GM12878 (cell line): ENCODE data around the gene SLC24A3. TPM values are rescaled to one million over a fixed set of nuclear protein-coding genes. Genes with fewer than 3 reads are reported as not detected.

Experiments
- ATAC-seq: fragments of 200-7000 bp; cut with Tn5 transposase; 3 replicates; pipeline ENCODE4 v1.9.1; 2020; ENCODE audit warnings: mild to moderate bottlenecking, moderate library complexity
- BruUV-seq: library from RNA; stranded (reverse); fragments of 400-500 nt; replicated peaks from 2 replicates; lab custom pipeline; 2021; lab: Mats Ljungman, UMichigan
- CTCF ChIA-PET: fragments of 300-600 bp; sonication (Branson Sonifier 250); formaldehyde crosslinking; extraction: SDS; loops from one replicate; lab custom pipeline; 2021; ENCODE audit warnings: inconsistent platforms; lab: Yijun Ruan, JAX
- POLR2A ChIA-PET: fragments of 350-600 bp; formaldehyde crosslinking; extraction: SDS; loops from one replicate; lab custom pipeline; 2021; ENCODE audit warnings: inconsistent platforms; lab: Charles Lee
- RAD21 ChIA-PET: fragments of 300-600 bp; sonication (Branson Sonifier 250); formaldehyde crosslinking; loops from one replicate; lab custom pipeline; 2023; ENCODE audit warnings: antibody characterized with exemption; ENCODE audit not compliant: unreplicated experiment; lab: Charles Lee
- SMC1A ChIA-PET: fragments of 300-600 bp; sonication (Branson Sonifier 250); formaldehyde crosslinking; loops from one replicate; lab custom pipeline; 2023; ENCODE audit not compliant: unreplicated experiment, uncharacterized antibody; lab: Charles Lee
- DNase-seq: peaks from one replicate; pipeline ENCODE4 v3.0.0-alpha.2; 2011; ENCODE audit warnings: low read depth, low spot score
- FAIRE-seq: peaks from 3 replicates; lab custom pipeline; 2011; peaks lifted over from hg19 to GRCh38; lab: Jason Lieb, UNC
- H2AFZ ChIP-seq: 2 replicates; pipeline ENCODE4 v1.6.0; 2011; ENCODE audit warnings: low read depth, low read length, control low read depth; ENCODE audit not compliant: control insufficient read depth
- H3K27ac ChIP-seq: 2 replicates; pipeline ENCODE4 v1.5.1; 2011; ENCODE audit warnings: control low read depth; ENCODE audit not compliant: control insufficient read depth, insufficient read depth
- H3K27me3 ChIP-seq, 2 experiments: replicated peaks in 1 of 2; 2 replicates each; pipeline versions ENCODE4 v1.6.0 to v1.6.1; 2011; ENCODE audit warnings: low read length in 1 of 2; ENCODE audit not compliant: control insufficient read depth in 2 of 2, insufficient read depth in 2 of 2
- H3K36me3 ChIP-seq, 2 experiments: 2 replicates each; pipeline ENCODE4 v1.5.1; 2011; ENCODE audit warnings: low read length in 1 of 2; ENCODE audit not compliant: control insufficient read depth in 2 of 2, insufficient read depth in 2 of 2
- H3K4me1 ChIP-seq: 2 replicates; pipeline ENCODE4 v1.6.1; 2011; ENCODE audit warnings: mild to moderate bottlenecking, low read length, moderate library complexity, mixed read lengths; ENCODE audit not compliant: control insufficient read depth, insufficient read depth
- H3K4me2 ChIP-seq: 2 replicates; pipeline ENCODE4 v1.6.0; 2011; ENCODE audit warnings: control low read depth; ENCODE audit not compliant: control insufficient read depth, insufficient read depth
- H3K4me3 ChIP-seq: fragments of 200-600 bp; sonication (generic); 2 replicates; pipeline ENCODE4 v1.5.1; 2016
- H3K79me2 ChIP-seq: 2 replicates; pipeline ENCODE4 v1.6.0; 2011; ENCODE audit warnings: low read length; ENCODE audit not compliant: control insufficient read depth, insufficient read depth
- H3K9ac ChIP-seq: 2 replicates; pipeline ENCODE4 v1.8.0; 2011; ENCODE audit warnings: low read length, control low read depth, mixed read lengths; ENCODE audit not compliant: control insufficient read depth, insufficient read depth
- H3K9me3 ChIP-seq: replicated peaks from 3 replicates; pipeline ENCODE4 v1.5.1; 2011; ENCODE audit warnings: mild to moderate bottlenecking, low read length; ENCODE audit not compliant: control insufficient read depth, insufficient read depth
- H4K20me1 ChIP-seq: 2 replicates; pipeline ENCODE4 v1.6.0; 2011; ENCODE audit not compliant: control insufficient read depth, insufficient read depth
- CHD1 ChIP-seq: IDR thresholded peaks from 2 replicates; pipeline ENCODE4 v1.6.1; 2012; ENCODE audit warnings: low read depth, low read length, improper control_type of control experiment
- CHD2 ChIP-seq: IDR thresholded peaks from 2 replicates; pipeline ENCODE4 v1.6.1; 2011; ENCODE audit warnings: low read depth, low read length, improper control_type of control experiment, borderline replicate concordance
- CREB1 ChIP-seq: IDR thresholded peaks from 2 replicates; pipeline ENCODE4 v1.6.1; 2012; ENCODE audit warnings: low read depth, mild to moderate bottlenecking, inconsistent platforms
- DPF2 ChIP-seq: fragments of 450-650 bp; IDR thresholded peaks from 2 replicates; pipeline ENCODE4 v1.6.1; 2017; ENCODE audit warnings: mild to moderate bottlenecking
- EGR1 ChIP-seq, 2 experiments: IDR thresholded peaks; 1 replicate in 1 of 2; 2 replicates in 1 of 2; pipeline ENCODE4 v1.6.1; 2011 to 2012; ENCODE audit warnings: low read depth in 2 of 2, low read length in 2 of 2, borderline replicate concordance in 1 of 2, mild to moderate bottlenecking in 1 of 2, moderate library complexity in 1 of 2
- IKZF1 ChIP-seq: fragments of 450-650 bp; conservative IDR thresholded peaks from 2 replicates; pipeline ENCODE4 v1.6.1; 2017; ENCODE audit warnings: antibody characterized with exemption, mild to moderate bottlenecking
- JUNB ChIP-seq: IDR thresholded peaks from 2 replicates; pipeline ENCODE4 v1.6.1; 2016; ENCODE audit warnings: antibody characterized with exemption, mild to moderate bottlenecking
- KDM1A ChIP-seq: fragments of 200-600 bp; sonication (generic); IDR thresholded peaks from 2 replicates; pipeline ENCODE4 v1.6.1; 2016; ENCODE audit warnings: borderline replicate concordance
- KLF5 ChIP-seq: fragments of 450-650 bp; IDR thresholded peaks from 2 replicates; pipeline ENCODE4 v1.6.1; 2014; ENCODE audit warnings: mild to moderate bottlenecking; ENCODE audit not compliant: partially characterized antibody
- POLR2AphosphoS2 ChIP-seq: IDR thresholded peaks from 2 replicates; pipeline ENCODE4 v1.6.1; 2011; ENCODE audit warnings: low read depth, mild to moderate bottlenecking, low read length, improper control_type of control experiment, moderate library complexity
- SMAD5 ChIP-seq: IDR thresholded peaks from 2 replicates; pipeline ENCODE4 v1.6.1; 2016; ENCODE audit warnings: antibody characterized with exemption, low read depth
- TBL1XR1 ChIP-seq: IDR thresholded peaks from 2 replicates; pipeline ENCODE4 v1.6.1; 2012; ENCODE audit warnings: low read depth, low read length, improper control_type of control experiment
- TCF7 ChIP-seq: IDR thresholded peaks from 2 replicates; pipeline ENCODE4 v1.6.1; 2014; ENCODE audit warnings: antibody characterized with exemption, borderline replicate concordance
- YY1 ChIP-seq: IDR thresholded peaks from 2 replicates; pipeline ENCODE4 v1.6.1; 2011; ENCODE audit warnings: low read depth, mild to moderate bottlenecking, low read length
- WGBS: methylation state at CpG from one replicate; pipeline ENCODE4 v1.1.6; 2016; ENCODE audit warnings: low lambda C conversion rate; ENCODE audit not compliant: insufficient replicate concordance, insufficient coverage; ENCODE audit errors: missing lambda C conversion rate; 5-methylcytosine and 5-hydroxymethylcytosine counted together
- in situ Hi-C: fragments of 300-500 bp; cut with MboI; formaldehyde crosslinking; loops from 9 replicates; pipeline ENCODE4 v1.14.3; 2018; ENCODE audit warnings: mixed read lengths
- intact Hi-C: fragments of 100-400 bp; cut with micrococcal nuclease; formaldehyde crosslinking; loops from one replicate; pipeline ENCODE4 v1.14.2; 2022; ENCODE audit not compliant: unreplicated experiment
- polyA plus RNA-seq, 11 experiments: library from polyadenylated mRNA; depleted of rRNA in 4 of 11; unstranded in 6 of 11; stranded (reverse) in 5 of 11; fragments of >200 nt; fragmentation: Nextera tagmentation in 4 of 11; fragmentation: Illumina TruSeq in 1 of 11; extraction: Ambion mirVana in 4 of 11; extraction: Trizol in 1 of 11; gene quantifications; 1 replicate in 1 of 11; 2 replicates in 10 of 11; pipeline versions ENCODE4 v1.2.1 to v1.2.3, GENCODE V29; 2011 to 2016; ENCODE audit warnings: inconsistent platforms in 2 of 11, missing spikeins in 2 of 11, low read depth in 1 of 11
- total RNA-seq, 4 experiments: library from RNA; depleted of rRNA in 3 of 4; stranded (reverse); fragments of >200 nt in 3 of 4; fragmentation: Illumina TruSeq in 1 of 4; extraction: Trizol in 1 of 4; gene quantifications; 2 replicates each; pipeline versions ENCODE4 v1.2.1 to v1.2.3, GENCODE V29; 2013 to 2021
- TF ChIP-seq, protein P1 (sequence below): fragments of 450-650 bp; IDR thresholded peaks from 2 replicates; pipeline ENCODE4 v1.6.1; 2017; ENCODE audit warnings: borderline replicate concordance
- TF ChIP-seq, protein P2 (sequence below): fragments of 450-650 bp; formaldehyde crosslinking; IDR thresholded peaks from 2 replicates; pipeline ENCODE4 v1.4.0; 2022; ENCODE audit warnings: mild to moderate bottlenecking, moderate library complexity

Gene SLC24A3
- total and polyA plus RNA-seq, 10 of the 15 experiments (the other 5 are each of a cell fraction or from before 2014, with no cell fraction given) = 0.04 TPM; not detected in 9

DNA sequence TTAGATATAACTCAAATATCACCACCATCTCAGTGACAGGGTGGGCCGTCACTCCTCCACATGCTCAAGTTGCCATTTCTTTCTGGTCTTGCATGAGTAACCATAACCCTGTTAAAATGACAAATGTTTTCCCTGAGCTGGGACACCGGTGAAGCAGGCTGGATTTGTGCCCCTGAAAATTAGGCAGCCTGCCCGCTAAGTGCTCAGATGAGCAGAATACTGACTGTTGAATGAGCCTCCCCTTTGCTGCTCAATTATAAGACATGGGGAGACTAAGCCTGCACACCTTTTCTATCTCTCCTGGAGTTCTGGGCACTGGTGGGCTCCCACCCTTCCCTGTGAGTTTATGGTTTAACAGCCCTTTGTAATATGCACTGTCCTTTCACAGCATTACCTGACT, 161.8 kb downstream of the SLC24A3 start:
- H3K27ac ChIP-seq = no peak overlapping the region
- intact Hi-C loops (no loop called here), in situ Hi-C loops (no loop called here)
- ChIA-PET POLR2A (no interaction called here), SMC1A (interaction anchor here (1.0 kb wide), 1 partner anchor 12 kb away, joined by 3 read pairs; no protein-coding TSS in a partner anchor), RAD21 (no interaction called here), CTCF (interaction anchor here (0.7 kb wide), 1 partner anchor 167 kb away, joined by 3 read pairs; no protein-coding TSS in a partner anchor)
- TF ChIP-seq YY1 (no peak), TBL1XR1 (no peak), SMAD5 (no peak), KLF5 (no peak), DPF2 (no peak), TCF7 (no peak), POLR2AphosphoS2 (no peak), JUNB (no peak), CHD2 (no peak), CHD1 (no peak), IKZF1 (no peak), CREB1 (no peak), KDM1A (no peak), EGR1 (IDR thresholded peaks at IDR 0.05; ENCODE audit: borderline replicate concordance in 1 of 2, low read depth in 2 of 2, low read length in 2 of 2) (no peak)
- TF ChIP-seq, protein P1, sequence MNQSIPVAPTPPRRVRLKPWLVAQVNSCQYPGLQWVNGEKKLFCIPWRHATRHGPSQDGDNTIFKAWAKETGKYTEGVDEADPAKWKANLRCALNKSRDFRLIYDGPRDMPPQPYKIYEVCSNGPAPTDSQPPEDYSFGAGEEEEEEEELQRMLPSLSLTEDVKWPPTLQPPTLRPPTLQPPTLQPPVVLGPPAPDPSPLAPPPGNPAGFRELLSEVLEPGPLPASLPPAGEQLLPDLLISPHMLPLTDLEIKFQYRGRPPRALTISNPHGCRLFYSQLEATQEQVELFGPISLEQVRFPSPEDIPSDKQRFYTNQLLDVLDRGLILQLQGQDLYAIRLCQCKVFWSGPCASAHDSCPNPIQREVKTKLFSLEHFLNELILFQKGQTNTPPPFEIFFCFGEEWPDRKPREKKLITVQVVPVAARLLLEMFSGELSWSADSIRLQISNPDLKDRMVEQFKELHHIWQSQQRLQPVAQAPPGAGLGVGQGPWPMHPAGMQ = no peak
- TF ChIP-seq, protein P2, sequence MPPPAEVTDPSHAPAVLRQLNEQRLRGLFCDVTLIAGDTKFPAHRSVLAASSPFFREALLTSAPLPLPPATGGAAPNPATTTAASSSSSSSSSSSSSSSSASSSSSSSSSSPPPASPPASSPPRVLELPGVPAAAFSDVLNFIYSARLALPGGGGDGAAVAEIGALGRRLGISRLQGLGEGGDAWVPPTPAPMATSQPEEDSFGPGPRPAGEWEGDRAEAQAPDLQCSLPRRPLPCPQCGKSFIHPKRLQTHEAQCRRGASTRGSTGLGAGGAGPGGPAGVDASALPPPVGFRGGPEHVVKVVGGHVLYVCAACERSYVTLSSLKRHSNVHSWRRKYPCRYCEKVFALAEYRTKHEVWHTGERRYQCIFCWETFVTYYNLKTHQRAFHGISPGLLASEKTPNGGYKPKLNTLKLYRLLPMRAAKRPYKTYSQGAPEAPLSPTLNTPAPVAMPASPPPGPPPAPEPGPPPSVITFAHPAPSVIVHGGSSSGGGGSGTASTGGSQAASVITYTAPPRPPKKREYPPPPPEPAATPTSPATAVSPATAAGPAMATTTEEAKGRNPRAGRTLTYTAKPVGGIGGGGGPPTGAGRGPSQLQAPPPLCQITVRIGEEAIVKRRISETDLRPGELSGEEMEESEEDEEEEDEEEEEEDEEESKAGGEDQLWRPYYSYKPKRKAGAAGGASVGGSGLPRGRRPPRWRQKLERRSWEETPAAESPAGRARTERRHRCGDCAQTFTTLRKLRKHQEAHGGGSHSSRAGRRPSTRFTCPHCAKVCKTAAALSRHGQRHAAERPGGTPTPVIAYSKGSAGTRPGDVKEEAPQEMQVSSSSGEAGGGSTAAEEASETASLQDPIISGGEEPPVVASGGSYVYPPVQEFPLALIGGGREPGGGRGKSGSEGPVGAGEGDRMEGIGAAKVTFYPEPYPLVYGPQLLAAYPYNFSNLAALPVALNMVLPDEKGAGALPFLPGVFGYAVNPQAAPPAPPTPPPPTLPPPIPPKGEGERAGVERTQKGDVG (CRISPR knock-in tag) = no peak
- no peaks in the 10 kb centered on the region for H3K79me2 ChIP-seq
- H3K4me1 ChIP-seq = no peaks in the 10 kb centered on the region
- ATAC-seq (no peak), DNase-seq (no peak), FAIRE-seq (no peak)
- H3K4me3 ChIP-seq = no peak overlapping the region
- no peaks in the 10 kb centered on the region for H3K36me3 ChIP-seq
- no peak overlapping the region for H3K9ac ChIP-seq
- no TSS peak for BruUV-seq
- H3K27me3 ChIP-seq = no peaks in the 10 kb centered on the region
- WGBS = 27% methylated on average over 3 of the region's 3 CpGs
- no peak overlapping the region for H3K4me2 ChIP-seq
- no peaks in the 10 kb centered on the region for H4K20me1 ChIP-seq
- H2AFZ ChIP-seq = no peak overlapping the region
- no peaks in the 10 kb centered on the region for H3K9me3 ChIP-seq
